SK-N-MC (cell line): Measurements from ENCODE around the gene PHC1.
"Not testable (repeated sequence)": the region's sequence is repeated elsewhere in the genome, so short reads cannot be mapped to it uniquely, and the experiment has no call there.

Experiments used
- DNase-seq: peaks from one replicate; pipeline ENCODE4 v3.0.0-alpha.2; 2011; ENCODE audit warnings: low read depth, low spot score
- H3K27ac ChIP-seq: fragments of 200-600 bp; sonication (generic); 2 replicates; pipeline ENCODE4 v1.5.1; 2016; ENCODE audit warnings: mixed run types
- H3K36me3 ChIP-seq: fragments of 200-600 bp; sonication (generic); 2 replicates; pipeline ENCODE4 v1.6.1; 2017; ENCODE audit warnings: antibody characterized with exemption, low read length, mixed read lengths; ENCODE audit not compliant: insufficient read depth
- H3K4me3 ChIP-seq: fragments of 200-600 bp; sonication (generic); 2 replicates; pipeline ENCODE4 v1.5.1; 2016
- H3K9ac ChIP-seq: fragments of 200-600 bp; sonication (generic); 2 replicates; pipeline ENCODE4 v1.8.0; 2017; ENCODE audit warnings: mixed run types, mixed read lengths; ENCODE audit not compliant: insufficient read length
- H3K9me3 ChIP-seq: fragments of 200-600 bp; sonication (generic); 2 replicates; pipeline ENCODE4 v1.6.1; 2017; ENCODE audit warnings: low read depth, mild to moderate bottlenecking, antibody characterized with exemption, low read length, moderate library complexity, mixed read lengths
- EZH2 ChIP-seq: fragments of 200-600 bp; sonication (generic); IDR thresholded peaks from one replicate; pipeline ENCODE4 v1.6.1; 2017; ENCODE audit warnings: antibody characterized with exemption
- FOXP2 ChIP-seq: optimal IDR thresholded peaks from 2 replicates; pipeline ENCODE3; 2011; ENCODE audit warnings: mild to moderate bottlenecking, moderate library complexity; ENCODE audit not compliant: insufficient read depth; ENCODE audit errors: extremely low read length, control extremely low read depth
- POLR2AphosphoS5 ChIP-seq: IDR thresholded peaks from 2 replicates; pipeline ENCODE4 v1.6.1; 2012; ENCODE audit warnings: mild to moderate bottlenecking, low read depth, low read length, borderline replicate concordance

The PHC1 gene

GRCh38 chr12:8936735-8937134, 22.4 kb downstream of the PHC1 start:
- no peak for DNase-seq
- TF ChIP-seq EZH2 (no peak), FOXP2 (no peak), POLR2AphosphoS5 (no peak)
- Histone ChIP-seq H3K9ac (no peak overlapping the region), H3K9me3 (no peaks in the 10 kb centered on the region), H3K4me3 (no peak overlapping the region), H3K27ac (no peak overlapping the region), H3K36me3 (peaks cover 41% of the 10 kb centered on the region)

- not testable (repeated sequence) for H3K9me3 ChIP-seq, H3K27ac ChIP-seq, H3K4me3 ChIP-seq, DNase-seq, H3K9ac ChIP-seq
- H3K36me3 ChIP-seq: peaks cover 53% of the 10 kb centered on the region
These were observed 23.6 kb downstream of the PHC1 start for GRCh38 chr12:8937842-8938442.

- Histone ChIP-seq H3K9ac (no peak overlapping the region), H3K27ac (no peak overlapping the region), H3K36me3 (peaks cover 75% of the 10 kb centered on the region), H3K9me3 (no peaks in the 10 kb centered on the region), H3K4me3 (no peak overlapping the region)
- no peak for TF ChIP-seq POLR2AphosphoS5
- no peak for TF ChIP-seq EZH2
- no peak for TF ChIP-seq FOXP2
- DNase-seq: no peak
These were observed 27.6 kb downstream of the PHC1 start for GRCh38 chr12:8941691-8942478.

- H3K4me3 ChIP-seq: no peak overlapping the region
- H3K9ac ChIP-seq: no peak overlapping the region
- H3K36me3 ChIP-seq: peaks cover 58% of the 10 kb centered on the region
- TF ChIP-seq EZH2 (no peak), POLR2AphosphoS5 (no peak), FOXP2 (no peak)
- no peak for DNase-seq
- no peak overlapping the region for H3K27ac ChIP-seq
- no peaks in the 10 kb centered on the region for H3K9me3 ChIP-seq
These were observed 29.4 kb downstream of the PHC1 start for GRCh38 chr12:8943565-8944186.

GRCh38 chr12:8946733-8947132, 32.4 kb downstream of the PHC1 start:
- TF ChIP-seq POLR2AphosphoS5 (no peak), EZH2 (no peak), FOXP2 (no peak)
- Histone ChIP-seq H3K9ac (no peak overlapping the region), H3K4me3 (no peak overlapping the region), H3K36me3 (peaks cover 46% of the 10 kb centered on the region), H3K9me3 (no peaks in the 10 kb centered on the region), H3K27ac (no peak overlapping the region)
- DNase-seq: no peak

- H3K9ac ChIP-seq: peak overlapping the region; percentile 85
- peak overlapping the region; percentile 83 for H3K4me3 ChIP-seq
- H3K36me3 ChIP-seq: peaks cover 36% of the 10 kb centered on the region
These were observed 33.4 kb downstream of the PHC1 start for GRCh38 chr12:8947737-8948136.

GRCh38 chr12:8948701-8949341, 34.5 kb downstream of the PHC1 start:
- Histone ChIP-seq H3K36me3 (peaks cover 30% of the 10 kb centered on the region), H3K9ac (peak overlapping the region; percentile 85), H3K27ac (peak overlapping the region; percentile 23; the same call in 1 of the 2 replicates), H3K9me3 (no peaks in the 10 kb centered on the region), H3K4me3 (peak overlapping the region; percentile 83)
- DNase-seq: no peak
- no peak for TF ChIP-seq POLR2AphosphoS5
- TF ChIP-seq FOXP2: no peak
- no peak for TF ChIP-seq EZH2

More at GRCh38 chr12:8947737-8948136, 33.4 kb downstream of the PHC1 start:
- no peak for TF ChIP-seq EZH2
- no peak for TF ChIP-seq FOXP2
- TF ChIP-seq POLR2AphosphoS5: no peak
- DNase-seq: no peak
- H3K9me3 ChIP-seq: no peaks in the 10 kb centered on the region
- H3K27ac ChIP-seq: no peak overlapping the region
